SK-N-MC (cell line): Measurements from ENCODE around the gene SEC24D.
"Not testable (repeated sequence)": the region's sequence is repeated elsewhere in the genome, so short reads cannot be mapped to it uniquely, and the experiment has no call there.

Experiments used
- EZH2 ChIP-seq: fragments of 200-600 bp; sonication (generic); IDR thresholded peaks from one replicate; pipeline ENCODE4 v1.6.1; 2017; ENCODE audit warnings: antibody characterized with exemption
- FOXP2 ChIP-seq: optimal IDR thresholded peaks from 2 replicates; pipeline ENCODE3; 2011; ENCODE audit warnings: mild to moderate bottlenecking, moderate library complexity; ENCODE audit not compliant: insufficient read depth; ENCODE audit errors: extremely low read length, control extremely low read depth
- POLR2AphosphoS5 ChIP-seq: IDR thresholded peaks from 2 replicates; pipeline ENCODE4 v1.6.1; 2012; ENCODE audit warnings: mild to moderate bottlenecking, low read depth, low read length, borderline replicate concordance

DNA sequence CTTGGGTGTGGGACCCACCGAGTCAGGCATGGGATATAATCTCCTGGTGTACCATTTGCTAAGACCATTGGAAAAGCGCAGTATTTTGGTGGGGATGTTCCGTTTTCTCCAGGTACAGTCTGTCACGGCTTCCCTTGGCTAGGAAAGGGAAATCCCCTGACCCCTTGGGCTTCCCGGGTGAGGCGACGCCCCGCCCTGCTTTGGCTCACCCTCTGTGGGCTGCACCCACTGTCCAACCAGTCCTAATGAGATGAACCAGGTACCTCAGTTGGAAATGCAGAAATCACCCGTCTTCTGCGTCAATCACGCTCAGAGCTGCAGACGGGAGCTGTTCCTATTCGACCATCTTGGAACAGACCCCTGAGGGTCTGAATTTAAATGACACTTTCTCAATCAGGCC lies 53.0 kb downstream of the SEC24D start:
- not testable (repeated sequence) for TF ChIP-seq EZH2, POLR2AphosphoS5, FOXP2
